C4-2B (cell line): ENCODE measurements around the gene TDRD9.

Experiments used
- ZFX ChIP-seq: fragments of 450-650 bp; IDR thresholded peaks from 2 replicates; pipeline ENCODE4 v1.6.1; 2017
- TF ChIP-seq, protein P1 (sequence below): fragments of 450-650 bp; conservative IDR thresholded peaks from 2 replicates; pipeline ENCODE4 v1.5.1; 2017; ENCODE audit warnings: mild to moderate bottlenecking

DNA sequence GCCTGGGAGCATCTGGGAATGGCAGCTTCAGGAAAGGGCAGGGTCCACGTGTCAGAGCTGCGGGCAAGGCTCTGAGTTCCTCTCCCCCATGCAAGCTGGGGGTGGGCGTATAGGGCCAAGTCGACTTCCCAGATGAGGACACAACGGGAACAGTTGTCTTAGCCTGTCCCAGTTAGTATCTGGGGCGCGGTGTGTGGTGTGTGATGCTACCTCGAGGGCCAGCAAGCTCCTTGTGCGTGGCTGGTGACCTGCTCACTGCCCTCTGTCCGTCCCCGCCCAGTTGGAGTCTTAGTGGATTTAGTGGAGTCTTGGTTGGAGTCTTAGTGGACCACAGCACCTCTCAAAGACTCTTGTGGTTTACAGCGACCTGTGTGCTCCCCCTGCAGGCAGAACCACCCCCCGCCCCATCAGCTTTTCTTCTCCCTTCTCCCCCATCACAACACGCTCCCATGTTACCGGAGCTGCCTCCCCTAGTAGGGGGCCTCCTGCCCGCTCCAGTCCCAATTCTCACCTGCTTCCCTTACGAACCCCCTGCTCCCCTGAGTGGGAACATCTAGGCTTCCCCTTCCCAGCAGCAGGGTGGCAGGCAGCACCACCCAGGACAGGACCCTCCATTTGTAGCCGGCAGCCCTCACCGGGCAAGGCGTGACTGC lies 165.9 kb downstream of the TDRD9 start:
- TF ChIP-seq, protein P1, sequence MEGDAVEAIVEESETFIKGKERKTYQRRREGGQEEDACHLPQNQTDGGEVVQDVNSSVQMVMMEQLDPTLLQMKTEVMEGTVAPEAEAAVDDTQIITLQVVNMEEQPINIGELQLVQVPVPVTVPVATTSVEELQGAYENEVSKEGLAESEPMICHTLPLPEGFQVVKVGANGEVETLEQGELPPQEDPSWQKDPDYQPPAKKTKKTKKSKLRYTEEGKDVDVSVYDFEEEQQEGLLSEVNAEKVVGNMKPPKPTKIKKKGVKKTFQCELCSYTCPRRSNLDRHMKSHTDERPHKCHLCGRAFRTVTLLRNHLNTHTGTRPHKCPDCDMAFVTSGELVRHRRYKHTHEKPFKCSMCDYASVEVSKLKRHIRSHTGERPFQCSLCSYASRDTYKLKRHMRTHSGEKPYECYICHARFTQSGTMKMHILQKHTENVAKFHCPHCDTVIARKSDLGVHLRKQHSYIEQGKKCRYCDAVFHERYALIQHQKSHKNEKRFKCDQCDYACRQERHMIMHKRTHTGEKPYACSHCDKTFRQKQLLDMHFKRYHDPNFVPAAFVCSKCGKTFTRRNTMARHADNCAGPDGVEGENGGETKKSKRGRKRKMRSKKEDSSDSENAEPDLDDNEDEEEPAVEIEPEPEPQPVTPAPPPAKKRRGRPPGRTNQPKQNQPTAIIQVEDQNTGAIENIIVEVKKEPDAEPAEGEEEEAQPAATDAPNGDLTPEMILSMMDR, result no peak
- no peak for TF ChIP-seq ZFX
